ENCODE measurements around the gene ATP6V0A4.

Gene ATP6V0A4

DNA sequence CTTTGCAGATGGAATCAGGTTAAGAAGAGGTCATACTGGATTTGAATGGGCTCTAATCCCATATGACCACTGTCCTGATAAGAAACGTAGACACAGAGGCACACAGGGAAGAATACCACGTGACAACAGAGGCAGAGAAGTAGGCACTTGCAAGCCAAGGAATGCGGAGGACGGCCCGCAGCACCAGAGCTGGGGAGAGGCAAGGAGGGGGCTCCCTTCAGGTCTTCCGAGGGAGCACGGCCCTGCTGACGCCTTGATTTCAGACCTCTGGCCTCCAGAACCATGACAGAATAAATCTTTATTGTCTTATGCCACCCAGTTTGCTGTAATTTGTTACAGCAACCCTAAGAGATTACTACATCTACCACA, 44.9 kb downstream of the ATP6V0A4 start:
- TF ChIP-seq, protein P1, sequence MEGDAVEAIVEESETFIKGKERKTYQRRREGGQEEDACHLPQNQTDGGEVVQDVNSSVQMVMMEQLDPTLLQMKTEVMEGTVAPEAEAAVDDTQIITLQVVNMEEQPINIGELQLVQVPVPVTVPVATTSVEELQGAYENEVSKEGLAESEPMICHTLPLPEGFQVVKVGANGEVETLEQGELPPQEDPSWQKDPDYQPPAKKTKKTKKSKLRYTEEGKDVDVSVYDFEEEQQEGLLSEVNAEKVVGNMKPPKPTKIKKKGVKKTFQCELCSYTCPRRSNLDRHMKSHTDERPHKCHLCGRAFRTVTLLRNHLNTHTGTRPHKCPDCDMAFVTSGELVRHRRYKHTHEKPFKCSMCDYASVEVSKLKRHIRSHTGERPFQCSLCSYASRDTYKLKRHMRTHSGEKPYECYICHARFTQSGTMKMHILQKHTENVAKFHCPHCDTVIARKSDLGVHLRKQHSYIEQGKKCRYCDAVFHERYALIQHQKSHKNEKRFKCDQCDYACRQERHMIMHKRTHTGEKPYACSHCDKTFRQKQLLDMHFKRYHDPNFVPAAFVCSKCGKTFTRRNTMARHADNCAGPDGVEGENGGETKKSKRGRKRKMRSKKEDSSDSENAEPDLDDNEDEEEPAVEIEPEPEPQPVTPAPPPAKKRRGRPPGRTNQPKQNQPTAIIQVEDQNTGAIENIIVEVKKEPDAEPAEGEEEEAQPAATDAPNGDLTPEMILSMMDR (IDR thresholded peaks at IDR 0.05; ENCODE audit: insufficient read depth, missing control alignments), result no peak
- DNase-seq (ENCODE audit: insufficient read length, low spot score) (no peak), FAIRE-seq (no peak)

DNA sequence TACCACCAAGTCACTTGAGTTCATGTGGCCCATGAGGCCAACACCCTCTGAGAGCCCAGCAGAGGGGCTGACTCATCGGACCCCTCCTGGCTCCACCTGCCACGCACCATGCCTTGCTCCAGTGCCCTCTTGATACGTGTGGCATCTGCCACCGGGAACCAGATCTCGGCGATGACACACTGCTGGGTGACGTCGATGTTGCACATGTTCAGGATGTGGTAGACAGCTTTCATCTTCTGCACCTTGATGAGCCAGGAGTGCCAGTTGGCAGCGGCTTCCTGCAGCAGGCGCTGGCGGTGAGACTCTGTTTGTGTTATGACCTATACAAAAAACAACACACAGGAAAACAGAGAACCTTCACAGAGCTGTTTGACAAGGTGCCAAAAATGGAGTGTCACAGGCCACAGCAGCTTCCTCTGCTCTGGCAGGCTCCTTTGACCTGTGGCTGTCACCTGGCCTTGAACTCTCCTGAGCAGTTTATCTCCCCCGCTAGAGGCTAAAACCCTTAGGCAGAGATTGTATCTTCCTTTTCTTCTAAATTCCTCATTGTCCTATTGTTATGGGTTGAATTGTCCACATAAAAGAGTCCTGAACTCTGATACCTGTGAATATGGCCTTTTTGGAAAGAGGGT, 45.4 kb downstream of the ATP6V0A4 start:
- FAIRE-seq, result no peak
- TF ChIP-seq, protein P1 (IDR thresholded peaks at IDR 0.05; ENCODE audit: insufficient read depth, missing control alignments), result no peak
- no peak for DNase-seq (ENCODE audit: insufficient read length, low spot score)

DNA sequence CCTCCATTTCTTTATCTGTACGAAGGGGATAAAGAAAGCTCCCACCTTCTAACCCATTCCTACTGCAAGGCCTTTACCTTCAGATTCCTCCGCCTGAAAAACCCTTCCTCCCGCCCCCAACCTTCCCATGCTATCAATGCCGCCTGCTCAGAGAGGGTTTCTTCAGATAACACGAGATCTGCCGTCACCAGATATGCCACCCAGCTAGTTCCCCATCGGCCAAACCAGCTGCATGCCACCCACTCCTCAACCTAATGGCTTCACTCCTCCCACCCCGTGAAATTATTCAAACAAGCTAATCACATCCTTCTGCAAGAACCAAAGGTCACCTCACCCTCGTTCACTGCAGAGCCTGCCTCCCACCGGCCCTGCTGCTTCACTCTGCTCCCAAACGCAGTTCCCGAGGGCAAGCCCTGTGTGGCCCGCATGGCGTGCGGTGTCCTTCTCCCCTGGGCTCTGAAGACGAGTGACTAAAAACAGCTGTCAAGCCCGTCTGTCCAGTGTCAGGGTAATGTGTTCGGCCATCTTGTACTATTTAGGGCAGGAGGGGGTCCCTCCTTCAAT, 47.0 kb downstream of the ATP6V0A4 start:
- TF ChIP-seq, protein P1 (IDR thresholded peaks at IDR 0.05; ENCODE audit: insufficient read depth, missing control alignments), result no peak

DNA sequence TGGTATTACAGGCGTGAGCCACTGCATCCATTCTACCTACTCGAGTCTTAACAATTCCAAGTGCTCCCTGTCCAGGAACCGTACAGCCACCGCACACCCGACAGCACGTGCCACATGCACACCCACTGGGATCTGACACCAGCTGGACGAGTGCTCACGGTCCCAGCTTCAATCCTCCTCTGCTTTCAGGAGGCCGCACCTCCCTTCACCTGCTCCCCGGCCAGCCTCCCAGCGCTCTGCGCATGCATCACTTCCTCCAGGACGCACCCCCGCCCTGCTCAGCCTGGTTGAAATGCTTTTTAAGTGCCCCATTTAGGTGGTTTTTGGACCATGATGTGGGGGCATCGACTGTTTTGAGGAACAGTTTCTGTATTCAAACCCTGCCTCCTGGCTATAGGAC, 47.5 kb downstream of the ATP6V0A4 start:
- no peak for DNase-seq (ENCODE audit: insufficient read length, low spot score)
- TF ChIP-seq, protein P1 (IDR thresholded peaks at IDR 0.05; ENCODE audit: insufficient read depth, missing control alignments), result no peak
- FAIRE-seq, result no peak

More for the DNA sequence above, 47.0 kb downstream of the ATP6V0A4 start:
- no peak for FAIRE-seq
- no peak for DNase-seq (ENCODE audit: insufficient read length, low spot score)

DNA sequence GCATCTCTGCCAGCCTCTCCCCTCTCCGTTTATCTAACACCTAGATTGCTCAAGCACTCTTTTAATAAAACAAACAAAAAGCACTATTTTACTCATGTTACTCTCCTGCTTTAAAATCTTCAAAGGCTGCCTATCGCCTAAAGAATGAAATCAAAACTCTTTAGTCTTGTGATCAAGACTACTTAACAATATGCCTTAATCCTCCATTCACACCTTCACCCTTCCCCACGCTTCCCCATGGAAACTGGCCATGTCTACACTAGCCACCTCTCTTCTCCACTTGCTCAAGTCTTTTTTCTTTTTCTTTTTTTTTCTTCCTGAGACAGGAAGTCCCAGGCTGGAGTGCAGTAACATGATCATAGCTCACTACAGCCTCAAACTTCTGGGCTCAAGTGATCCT, 48.0 kb downstream of the ATP6V0A4 start:
- TF ChIP-seq, protein P1 (IDR thresholded peaks at IDR 0.05; ENCODE audit: insufficient read depth, missing control alignments), result no peak
- FAIRE-seq (no peak), DNase-seq (ENCODE audit: insufficient read length, low spot score) (no peak)

DNA sequence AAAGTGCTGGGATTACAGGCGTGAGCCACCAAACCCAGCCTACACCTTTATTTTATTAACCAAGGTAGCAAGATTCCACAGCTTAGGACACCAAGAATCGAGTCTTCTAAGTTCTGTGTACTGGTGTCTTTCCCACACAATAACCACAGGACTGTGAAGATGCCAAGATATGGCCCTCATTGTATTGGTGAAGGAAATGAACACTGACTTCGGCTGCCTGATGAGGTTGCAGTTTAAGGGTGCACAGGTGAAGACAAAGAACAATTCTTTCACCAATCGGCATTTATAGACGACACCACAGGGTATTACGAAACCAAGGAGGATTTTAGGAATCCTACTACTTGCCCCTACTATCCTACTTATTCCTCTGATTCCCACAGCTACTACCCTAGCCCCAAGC, 49.3 kb downstream of the ATP6V0A4 start:
- TF ChIP-seq, protein P1 (IDR thresholded peaks at IDR 0.05; ENCODE audit: insufficient read depth, missing control alignments), result no peak
- DNase-seq (ENCODE audit: insufficient read length, low spot score) (no peak), FAIRE-seq (no peak)

DNA sequence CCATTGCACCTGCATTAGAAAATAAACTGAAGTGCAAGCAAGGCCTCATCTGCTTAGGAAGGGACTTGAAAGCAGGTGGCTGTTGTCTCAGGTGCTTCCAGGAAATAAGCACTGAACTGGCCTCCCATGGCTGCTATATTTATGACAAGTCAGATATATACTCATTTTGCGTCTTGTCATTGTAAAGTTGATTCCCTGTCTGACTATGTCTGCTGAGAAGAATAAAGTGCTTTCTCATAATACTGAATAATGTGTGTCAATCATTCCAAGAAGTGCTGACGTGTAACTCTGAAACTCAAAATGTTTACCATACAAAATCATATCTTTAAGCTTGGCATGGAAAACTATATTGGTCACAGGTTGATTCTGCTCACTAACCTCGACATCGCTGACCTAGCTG, 51.9 kb downstream of the ATP6V0A4 start:
- TF ChIP-seq, protein P1 (IDR thresholded peaks at IDR 0.05; ENCODE audit: insufficient read depth, missing control alignments), result no peak
- no peak for FAIRE-seq

More for the DNA sequence above, 51.9 kb downstream of the ATP6V0A4 start:
- no peak for DNase-seq (ENCODE audit: insufficient read length, low spot score)

Measured in D721Med (cell line).